Neural cell (in vitro differentiated cells): ENCODE measurements around the gene FNDC3B. TPM values are rescaled to one million over a fixed set of nuclear protein-coding genes. Genes with fewer than 3 reads are reported as not detected.

Source experiments
- H2AFZ ChIP-seq: fragments of 200-600, 300-800 bp; sonication (generic), shearing (Covaris generic); 2 replicates; pipeline ENCODE4 v1.6.0; 2014; ENCODE audit warnings: low read depth, mild to moderate bottlenecking, antibody characterized with exemption, low read length, moderate library complexity
- H3F3A ChIP-seq: fragments of 200-600 bp; shearing (Covaris generic); 2 replicates; pipeline ENCODE4 v1.6.1; 2016; ENCODE audit warnings: mild to moderate bottlenecking, moderate library complexity, mixed read lengths, antibody characterized with exemption, low read length; ENCODE audit not compliant: insufficient read depth, poor library complexity, severe bottlenecking
- H3K27ac ChIP-seq: fragments of 200-600, 300-800 bp; sonication (generic), shearing (Covaris generic); 2 replicates; pipeline ENCODE4 v1.5.1; 2014; ENCODE audit warnings: mild to moderate bottlenecking, low read length, moderate library complexity
- H3K27me3 ChIP-seq: fragments of 300-800, 200-600 bp; sonication (generic), shearing (Covaris generic); 2 replicates; pipeline ENCODE4 v1.6.0; 2014; ENCODE audit warnings: mild to moderate bottlenecking, low read depth, low read length, moderate library complexity; ENCODE audit not compliant: insufficient read depth
- H3K36me3 ChIP-seq: fragments of 300-800, 200-600 bp; sonication (generic), shearing (Covaris generic); 2 replicates; pipeline ENCODE4 v1.5.1; 2014; ENCODE audit warnings: mild to moderate bottlenecking, antibody characterized with exemption, low read length, moderate library complexity; ENCODE audit not compliant: insufficient read depth
- H3K4me2 ChIP-seq: fragments of 300-800, 200-600 bp; sonication (generic), shearing (Covaris generic); 2 replicates; pipeline ENCODE4 v1.6.0; 2014; ENCODE audit warnings: mild to moderate bottlenecking, low read length
- H3K4me3 ChIP-seq: fragments of 300-800, 200-600 bp; sonication (generic), shearing (Covaris generic); 2 replicates; pipeline ENCODE4 v1.5.1; 2014; ENCODE audit warnings: mild to moderate bottlenecking, low read length, moderate library complexity
- H3K79me2 ChIP-seq: fragments of 200-600 bp; shearing (Covaris generic); replicated peaks from 2 replicates; pipeline ENCODE4 v1.6.0; 2014; ENCODE audit warnings: mild to moderate bottlenecking, low read length, moderate library complexity; ENCODE audit not compliant: insufficient read depth
- H3K9ac ChIP-seq: fragments of 300-800, 200-600 bp; sonication (generic), shearing (Covaris generic); 2 replicates; pipeline ENCODE4 v1.6.1; 2016; ENCODE audit warnings: mild to moderate bottlenecking, low read length, mixed read lengths
- H3K9me2 ChIP-seq: fragments of 200-600 bp; shearing (Covaris generic); 2 replicates; pipeline ENCODE4 v1.6.1; 2016; ENCODE audit warnings: mild to moderate bottlenecking, low read length, mixed read lengths; ENCODE audit not compliant: insufficient read depth
- H3K9me3 ChIP-seq: fragments of 200-600, 300-800 bp; sonication (generic), shearing (Covaris generic); 2 replicates; pipeline ENCODE4 v1.6.1; 2016; ENCODE audit warnings: mild to moderate bottlenecking, mixed run types, low read length, moderate library complexity, mixed read lengths
- H4K20me1 ChIP-seq: fragments of 200-600 bp; shearing (Covaris generic); 2 replicates; pipeline ENCODE4 v1.6.1; 2016; ENCODE audit warnings: mild to moderate bottlenecking, mixed run types; ENCODE audit not compliant: insufficient read depth
- EP300 ChIP-seq: fragments of 450-650 bp; conservative IDR thresholded peaks from 2 replicates; pipeline ENCODE4 v1.6.1; 2014; ENCODE audit warnings: antibody characterized with exemption, mild to moderate bottlenecking, moderate library complexity; ENCODE audit not compliant: poor library complexity, severe bottlenecking
- EZH2 ChIP-seq: fragments of 200-600, 300-800 bp; shearing (Covaris generic), sonication (generic); IDR thresholded peaks from 2 replicates; pipeline ENCODE4 v1.6.1; 2014; ENCODE audit warnings: antibody characterized with exemption, low read length, borderline replicate concordance, mild to moderate bottlenecking; ENCODE audit not compliant: insufficient read depth, poor library complexity, severe bottlenecking
- MXI1 ChIP-seq: fragments of 450-650 bp; conservative IDR thresholded peaks from 2 replicates; pipeline ENCODE4 v1.6.1; 2014; ENCODE audit warnings: antibody characterized with exemption, mild to moderate bottlenecking; ENCODE audit not compliant: poor library complexity, severe bottlenecking
- POLR2AphosphoS5 ChIP-seq: IDR thresholded peaks from 2 replicates; pipeline ENCODE4 v1.6.1; 2012
- RAD21 ChIP-seq: fragments of 450-650 bp; conservative IDR thresholded peaks from 2 replicates; pipeline ENCODE4 v1.6.1; 2014; ENCODE audit warnings: antibody characterized with exemption, mild to moderate bottlenecking, moderate library complexity
- REST ChIP-seq: IDR thresholded peaks from 2 replicates; pipeline ENCODE4 v1.6.1; 2012; ENCODE audit warnings: borderline replicate concordance
- SMC3 ChIP-seq: fragments of 450-650 bp; conservative IDR thresholded peaks from 2 replicates; pipeline ENCODE4 v1.6.1; 2014; ENCODE audit warnings: antibody characterized with exemption, mild to moderate bottlenecking, moderate library complexity; ENCODE audit not compliant: poor library complexity
- TAF1 ChIP-seq: IDR thresholded peaks from 2 replicates; pipeline ENCODE4 v1.6.1; 2012; ENCODE audit warnings: low read depth
- polyA plus RNA-seq: library from polyadenylated mRNA; depleted of rRNA; stranded (reverse); fragments of >200 nt; gene quantifications from 2 replicates; pipeline ENCODE4 v1.2.3, GENCODE V29; 2014
- TF ChIP-seq, protein P1 (sequence below): fragments of 450-650 bp; IDR thresholded peaks from 2 replicates; pipeline ENCODE4 v1.5.1; 2014; ENCODE audit warnings: antibody characterized with exemption, mild to moderate bottlenecking, moderate library complexity; ENCODE audit not compliant: poor library complexity, severe bottlenecking

Gene FNDC3B
- polyA plus RNA-seq, 1 donor from 2014 or later, result 4.9 TPM

DNA sequence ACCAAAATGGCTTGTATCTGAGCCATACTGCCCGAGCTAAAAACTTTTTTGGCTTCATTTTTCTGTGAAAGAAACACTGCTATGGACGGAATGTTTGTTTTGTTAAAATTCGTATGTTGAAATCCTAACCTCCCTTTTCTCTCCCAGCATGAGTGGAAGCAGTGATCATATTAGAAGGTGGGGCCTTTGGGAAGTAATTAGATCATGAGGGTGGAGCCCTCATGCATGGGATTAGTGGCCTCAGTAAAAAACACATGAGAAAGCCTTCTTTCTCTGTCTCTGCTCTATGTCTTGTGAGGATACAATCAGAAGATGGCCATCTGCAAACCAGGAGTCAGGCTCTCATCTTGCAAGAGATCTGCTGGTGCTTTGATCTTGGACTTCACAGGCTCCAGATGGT is 7.4 kb upstream of the FNDC3B start:
- no peaks in the 10 kb centered on the region for H3K36me3 ChIP-seq
- TF ChIP-seq MXI1 (no peak), RAD21 (no peak), EP300 (no peak), REST (no peak), POLR2AphosphoS5 (no peak), SMC3 (no peak), TAF1 (no peak), EZH2 (no peak)
- TF ChIP-seq, protein P1, sequence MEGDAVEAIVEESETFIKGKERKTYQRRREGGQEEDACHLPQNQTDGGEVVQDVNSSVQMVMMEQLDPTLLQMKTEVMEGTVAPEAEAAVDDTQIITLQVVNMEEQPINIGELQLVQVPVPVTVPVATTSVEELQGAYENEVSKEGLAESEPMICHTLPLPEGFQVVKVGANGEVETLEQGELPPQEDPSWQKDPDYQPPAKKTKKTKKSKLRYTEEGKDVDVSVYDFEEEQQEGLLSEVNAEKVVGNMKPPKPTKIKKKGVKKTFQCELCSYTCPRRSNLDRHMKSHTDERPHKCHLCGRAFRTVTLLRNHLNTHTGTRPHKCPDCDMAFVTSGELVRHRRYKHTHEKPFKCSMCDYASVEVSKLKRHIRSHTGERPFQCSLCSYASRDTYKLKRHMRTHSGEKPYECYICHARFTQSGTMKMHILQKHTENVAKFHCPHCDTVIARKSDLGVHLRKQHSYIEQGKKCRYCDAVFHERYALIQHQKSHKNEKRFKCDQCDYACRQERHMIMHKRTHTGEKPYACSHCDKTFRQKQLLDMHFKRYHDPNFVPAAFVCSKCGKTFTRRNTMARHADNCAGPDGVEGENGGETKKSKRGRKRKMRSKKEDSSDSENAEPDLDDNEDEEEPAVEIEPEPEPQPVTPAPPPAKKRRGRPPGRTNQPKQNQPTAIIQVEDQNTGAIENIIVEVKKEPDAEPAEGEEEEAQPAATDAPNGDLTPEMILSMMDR, result no peak

DNA sequence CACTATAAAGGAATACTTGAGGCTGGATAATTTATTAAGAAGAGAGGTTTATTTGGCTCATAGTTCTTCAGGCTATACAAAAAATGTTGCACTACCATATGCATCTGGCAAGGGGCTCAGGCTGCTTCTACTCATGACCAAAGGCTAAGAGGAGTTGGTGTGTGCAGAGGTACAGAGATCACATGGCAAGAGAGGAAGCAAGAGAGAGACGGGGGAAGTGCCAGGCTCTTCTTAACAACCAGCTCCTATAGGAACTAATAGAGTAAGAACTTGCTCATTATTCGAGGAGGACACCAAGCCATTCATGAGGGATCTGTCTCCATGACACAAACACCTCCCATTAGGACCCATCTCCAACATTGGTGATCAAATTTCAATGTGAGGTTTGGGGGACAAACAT is 6.0 kb upstream of the FNDC3B start:
- no peak overlapping the region for H3K4me3 ChIP-seq
- H3K9me3 ChIP-seq, result no peaks in the 10 kb centered on the region

More for the DNA sequence above, 7.4 kb upstream of the FNDC3B start:
- Histone ChIP-seq H3K4me2 (no peak overlapping the region), H3K9me3 (no peaks in the 10 kb centered on the region), H3K27me3 (no peaks in the 10 kb centered on the region), H3K79me2 (no peaks in the 10 kb centered on the region), H2AFZ (no peak overlapping the region), H3K9me2 (no peaks in the 10 kb centered on the region), H3K27ac (no peak overlapping the region), H4K20me1 (no peaks in the 10 kb centered on the region), H3K4me3 (no peak overlapping the region), H3F3A (no peaks in the 10 kb centered on the region), H3K9ac (no peak overlapping the region)

More for the DNA sequence above, 6.0 kb upstream of the FNDC3B start:
- TF ChIP-seq SMC3 (no peak), POLR2AphosphoS5 (no peak), REST (no peak), MXI1 (no peak), EP300 (no peak), TAF1 (no peak), EZH2 (no peak), RAD21 (no peak)
- TF ChIP-seq, protein P1, result no peak
- Histone ChIP-seq H3K4me2 (no peak overlapping the region), H3K9me2 (no peaks in the 10 kb centered on the region), H3K27ac (no peak overlapping the region), H3K9ac (no peak overlapping the region), H4K20me1 (no peaks in the 10 kb centered on the region), H3K36me3 (no peaks in the 10 kb centered on the region), H2AFZ (no peak overlapping the region), H3F3A (no peaks in the 10 kb centered on the region), H3K79me2 (no peaks in the 10 kb centered on the region), H3K27me3 (no peaks in the 10 kb centered on the region)
